GM21360 (cell line): Measurements from ENCODE around the gene KLF13.

Experiments
- ATAC-seq: cut with Tn5 transposase; IDR thresholded peaks from one replicate; pipeline ENCODE4 v1.9.1; 2021; ENCODE audit warnings: mild to moderate bottlenecking, moderate library complexity; ENCODE audit not compliant: unreplicated experiment

The KLF13 gene

GRCh38 chr15:31397851-31398661, 71.4 kb downstream of the KLF13 start:
- no peak for ATAC-seq

DNA sequence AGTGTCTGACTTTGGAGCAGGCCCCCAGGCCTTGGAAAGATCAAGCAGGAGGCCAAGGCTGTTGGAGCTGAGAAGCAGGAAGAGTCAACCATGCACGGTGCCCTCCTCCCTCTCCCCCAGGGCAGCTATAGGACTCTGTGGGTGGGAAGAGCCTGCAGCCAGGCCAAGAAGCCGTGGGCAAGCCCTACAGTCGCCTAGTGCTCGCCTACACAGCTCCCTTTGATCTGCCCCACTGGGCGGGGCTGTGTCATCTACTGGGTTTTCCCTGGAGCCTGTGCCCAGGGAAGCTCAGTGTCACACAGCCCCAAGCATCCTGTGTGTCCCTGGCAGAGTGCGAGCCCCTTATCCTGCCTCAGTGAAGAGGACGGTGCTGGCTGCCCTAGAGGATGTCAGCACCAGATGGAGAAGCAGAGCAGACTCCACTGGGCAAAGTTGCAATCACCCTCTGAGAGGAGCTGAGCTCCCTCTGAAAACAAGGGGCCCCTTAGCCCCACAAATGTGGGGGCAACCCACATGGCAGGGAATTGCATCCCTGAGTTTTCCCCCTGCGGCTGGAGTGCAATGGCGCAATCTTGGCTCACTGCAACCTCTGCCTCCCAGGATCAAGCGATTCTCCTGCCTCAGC, 72.2 kb downstream of the KLF13 start:
- ATAC-seq: no peak

DNA sequence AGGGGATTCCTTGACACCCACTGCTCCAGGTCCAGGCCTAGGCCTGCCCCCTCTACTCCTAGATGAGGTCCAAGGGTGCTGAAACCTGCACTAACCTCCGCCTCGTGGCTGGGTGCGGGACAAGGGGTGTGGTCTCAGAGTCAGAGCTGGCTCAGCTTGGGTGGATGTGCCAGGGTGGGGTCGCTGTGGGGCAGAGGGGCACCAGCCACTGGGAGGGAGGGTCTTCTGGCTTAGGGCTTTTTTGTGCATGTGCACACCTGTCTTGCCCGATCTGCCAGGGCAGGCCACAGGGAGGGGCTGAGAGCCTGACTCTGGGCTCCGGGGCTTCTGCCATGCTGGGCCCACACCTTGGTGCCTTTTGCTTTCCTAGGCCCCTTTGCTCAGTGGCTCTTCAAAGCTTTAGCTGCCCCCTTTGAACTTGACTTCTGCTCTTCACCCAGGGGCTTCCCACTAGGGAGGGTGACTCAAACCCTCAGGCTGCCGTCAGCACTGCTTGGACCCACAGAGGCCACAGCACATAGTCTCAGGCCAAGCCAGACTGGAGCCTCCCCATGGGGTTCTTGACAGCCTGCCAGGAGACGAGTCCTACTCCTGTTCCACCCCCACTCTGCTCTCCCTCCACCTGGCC, 73.0 kb downstream of the KLF13 start:
- no peak for ATAC-seq

- ATAC-seq: no peak
Measured at GRCh38 chr15:31400222-31400927, 73.7 kb downstream of the KLF13 start.

DNA sequence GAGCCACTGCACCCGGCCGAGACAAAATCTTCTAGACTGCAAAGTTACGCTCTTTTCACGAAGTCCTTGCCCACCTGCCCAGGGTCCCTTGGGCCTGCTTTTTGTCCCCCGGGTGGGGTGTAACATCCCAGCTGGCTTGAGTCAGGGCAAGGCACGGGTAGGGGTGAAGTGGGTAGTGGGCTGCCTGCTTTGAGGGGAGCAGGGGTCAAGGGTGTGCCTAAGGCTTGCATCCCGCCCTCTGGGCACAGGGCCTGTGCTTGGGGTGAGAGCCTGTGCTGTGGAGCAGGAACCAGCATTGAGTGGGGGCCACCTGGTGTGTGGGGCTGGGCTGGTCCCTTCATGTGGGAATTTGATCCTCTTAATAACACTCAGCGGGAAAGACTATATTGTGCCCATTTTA, 74.6 kb downstream of the KLF13 start:
- no peak for ATAC-seq

GRCh38 chr15:31402003-31402402, 75.4 kb downstream of the KLF13 start:
- no peak for ATAC-seq

- ATAC-seq: no peak
Measured at GRCh38 chr15:31402511-31403056, 75.9 kb downstream of the KLF13 start.

- no peak for ATAC-seq
Measured at GRCh38 chr15:31403096-31403495, 76.5 kb downstream of the KLF13 start.

GRCh38 chr15:31403606-31404005, 77.0 kb downstream of the KLF13 start:
- no peak for ATAC-seq

- no peak for ATAC-seq
Measured at GRCh38 chr15:31404345-31404744, 77.7 kb downstream of the KLF13 start.

DNA sequence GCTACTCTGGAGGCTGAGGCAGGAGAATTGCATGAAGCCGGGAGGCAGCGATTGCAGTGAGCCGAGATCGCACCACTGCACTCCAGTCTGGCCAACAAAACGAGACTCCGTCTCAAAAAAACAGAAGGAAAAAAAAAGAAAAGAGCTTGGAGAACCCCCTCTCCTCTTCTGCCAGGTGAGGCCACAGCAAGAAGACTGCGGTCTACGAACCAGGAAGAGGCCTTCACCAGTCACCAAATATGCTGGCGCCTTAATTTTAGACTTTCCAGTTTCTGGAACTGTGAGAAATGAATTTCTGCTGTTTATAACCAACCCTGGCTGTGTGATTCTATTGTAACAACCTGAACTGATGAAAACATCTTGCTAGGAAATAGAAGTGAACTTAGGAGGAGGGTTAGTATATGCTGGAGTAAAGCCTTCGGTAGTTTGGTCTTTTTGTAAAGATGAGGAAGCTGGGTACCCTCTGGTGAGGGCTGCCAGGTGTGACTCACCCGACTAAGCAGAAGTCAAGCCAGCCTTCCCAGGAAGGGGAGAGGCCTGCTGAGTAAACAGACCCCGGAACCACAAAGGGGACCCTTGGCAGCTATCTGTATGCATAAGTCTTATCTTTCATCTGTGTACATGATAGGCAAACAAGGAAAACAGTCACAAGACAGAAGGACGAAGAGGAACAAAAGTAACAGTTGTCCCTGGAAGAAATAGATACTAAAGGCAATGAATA, 78.7 kb downstream of the KLF13 start:
- ATAC-seq: no peak

GRCh38 chr15:31407376-31407775, 80.7 kb downstream of the KLF13 start:
- ATAC-seq: no peak

- ATAC-seq: no peak
Measured at GRCh38 chr15:31407851-31408250, 81.2 kb downstream of the KLF13 start.

GRCh38 chr15:31408724-31409123, 82.1 kb downstream of the KLF13 start:
- no peak for ATAC-seq

- no peak for ATAC-seq
Measured at GRCh38 chr15:31409171-31409570, 82.5 kb downstream of the KLF13 start.

GRCh38 chr15:31412824-31413223, 86.2 kb downstream of the KLF13 start:
- ATAC-seq: no peak

- ATAC-seq: no peak
Measured at GRCh38 chr15:31415201-31415600, 88.6 kb downstream of the KLF13 start.

GRCh38 chr15:31419820-31420219, 93.2 kb downstream of the KLF13 start:
- ATAC-seq: no peak

DNA sequence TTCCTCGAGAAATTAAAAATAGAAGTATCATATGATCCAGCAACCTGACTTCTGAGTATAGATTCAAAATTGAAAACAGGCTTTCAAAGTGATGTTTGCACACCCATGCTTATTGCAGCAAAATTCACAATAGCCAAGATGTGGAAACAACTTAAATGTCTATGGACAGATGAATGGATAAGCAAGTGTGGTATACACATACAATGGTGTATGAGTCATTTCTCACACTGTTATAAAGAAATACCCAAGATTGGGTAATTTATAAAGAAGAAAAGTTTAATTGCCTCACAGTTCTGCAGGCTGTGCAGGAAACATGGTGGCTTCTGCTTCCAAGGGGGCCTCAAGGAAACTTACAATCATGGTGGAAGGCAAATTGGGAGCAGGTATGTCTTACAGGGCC, 100.8 kb downstream of the KLF13 start:
- no peak for ATAC-seq
